ENCODE measurements around the gene TSTD2. TPM values are rescaled to one million over a fixed set of nuclear protein-coding genes. Genes with fewer than 3 reads are reported as not detected.

The TSTD2 gene
- total RNA-seq, 2 donors from 2014 or later = 16.9 to 18.6 TPM

DNA sequence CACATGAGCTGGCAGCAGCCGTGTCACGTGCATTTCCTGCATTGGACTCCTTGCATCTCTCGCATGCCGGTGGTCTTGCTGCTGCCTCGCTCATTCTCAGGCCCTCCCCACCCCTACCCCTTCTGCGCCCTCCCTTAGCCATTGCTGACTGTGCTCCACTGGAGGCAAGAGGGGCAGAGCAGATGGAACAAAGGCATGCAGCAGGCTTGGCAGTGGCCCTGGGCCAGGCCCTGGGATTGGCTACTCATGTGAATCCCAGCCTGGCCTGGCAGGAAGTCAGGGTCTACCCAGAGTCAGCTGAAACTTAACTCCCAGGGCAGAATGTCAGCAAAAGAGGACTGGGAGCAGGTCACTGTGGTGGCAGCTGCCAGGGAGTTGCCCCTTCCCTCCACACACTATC, 62.3 kb downstream of the TSTD2 start:
- intact Hi-C loops (cut with DNase I) = no loop called here
- DNase-seq (ENCODE audit: low spot score) = no peak

GRCh38 chr9:97568461-97569275, 64.5 kb downstream of the TSTD2 start:
- DNase-seq (ENCODE audit: low spot score) = no peak
- intact Hi-C loops (cut with DNase I) = loop anchor here in 1 of 2 donors (10.0 kb wide), 1 partner anchor 64 kb away; the partner anchor contains the start of gene TMOD1

- DNase-seq (ENCODE audit: low spot score) = no peak
Observed at GRCh38 chr9:97567894-97568202, 65.3 kb downstream of the TSTD2 start.

GRCh38 chr9:97567182-97567893, 65.8 kb downstream of the TSTD2 start:
- peak; percentile 59 for DNase-seq (ENCODE audit: low spot score)
- intact Hi-C loops (cut with DNase I) = loop anchor here in 1 of 2 donors (10.0 kb wide), 1 partner anchor 63 kb away; the partner anchor contains the start of gene TMOD1

More at GRCh38 chr9:97567894-97568202, 65.3 kb downstream of the TSTD2 start:
- intact Hi-C loops (cut with DNase I) = loop anchor here in 1 of 2 donors (10.0 kb wide), 1 partner anchor 63 kb away; the partner anchor contains the start of gene TMOD1

- DNase-seq (ENCODE audit: low spot score) = no peak
- intact Hi-C loops (cut with DNase I) = loop anchor here in 1 of 2 donors (10.0 kb wide), 1 partner anchor 60 kb away; the partner anchor contains the start of gene TMOD1
Observed at GRCh38 chr9:97565262-97565661, 67.9 kb downstream of the TSTD2 start.

GRCh38 chr9:97564291-97565175, 68.6 kb downstream of the TSTD2 start:
- intact Hi-C loops (cut with DNase I) = loop anchor here in 1 of 2 donors (10.0 kb wide), 1 partner anchor 60 kb away; the partner anchor contains the start of gene TMOD1
- peak; percentile 82 for DNase-seq (ENCODE audit: low spot score)

DNA sequence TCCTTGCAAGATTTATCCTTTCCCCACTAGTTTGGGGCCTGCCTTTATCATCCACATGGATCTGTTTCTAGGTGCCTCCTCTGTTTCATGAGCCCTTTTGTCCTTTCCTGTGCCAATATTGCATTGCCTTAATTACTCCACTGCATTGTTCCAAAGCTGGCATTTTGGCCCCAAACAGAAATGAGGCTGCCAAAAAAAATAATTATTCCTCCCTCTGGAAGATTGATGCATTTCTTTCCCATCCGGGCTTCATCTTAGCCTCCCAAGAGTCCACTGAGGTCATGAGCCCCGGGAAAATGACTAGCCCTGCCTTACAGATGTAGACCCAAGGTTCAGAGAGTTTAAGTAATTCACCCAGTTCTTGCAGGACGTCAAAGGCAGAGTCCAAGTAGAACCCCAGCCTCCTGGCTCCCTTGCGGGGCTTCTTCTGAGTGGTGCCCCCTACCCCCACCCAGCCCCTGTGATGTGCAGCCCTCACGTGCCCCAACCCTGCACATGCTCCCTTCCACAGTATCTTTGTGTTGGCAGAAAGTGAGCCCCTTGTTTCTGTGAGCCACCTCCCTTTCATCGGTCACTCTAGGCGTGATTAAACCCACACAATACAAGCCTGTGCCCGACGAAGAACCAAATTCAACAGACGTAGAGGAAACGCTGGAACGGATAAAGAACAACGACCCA, 69.6 kb downstream of the TSTD2 start:
- intact Hi-C loops (cut with DNase I) = loop anchor here in 1 of 2 donors (10.0 kb wide), 1 partner anchor 59 kb away; the partner anchor contains the start of gene TMOD1
- peak; percentile 44 for DNase-seq (ENCODE audit: low spot score)

DNA sequence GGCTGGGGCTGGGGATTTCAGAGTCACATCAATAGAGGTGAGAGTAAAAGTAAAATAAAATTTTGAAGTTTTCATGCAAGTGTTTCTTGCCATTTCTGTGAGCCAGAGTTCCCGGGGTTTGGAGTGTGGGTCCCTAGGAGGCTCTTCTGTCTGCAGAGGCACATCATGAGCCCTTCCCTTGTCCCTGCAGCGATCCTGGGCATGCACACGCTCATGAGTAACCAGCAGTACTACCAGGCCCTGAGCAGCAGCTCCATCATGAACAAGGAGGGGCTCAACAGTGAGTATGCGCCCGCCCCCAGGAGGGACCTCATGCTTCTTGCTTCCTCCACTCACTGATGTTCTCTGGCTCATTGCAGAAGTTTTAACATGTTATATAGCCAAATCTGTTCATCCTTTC, 70.6 kb downstream of the TSTD2 start:
- DNase-seq (ENCODE audit: low spot score) = peak; percentile 85

GRCh38 chr9:97561501-97561900, 71.7 kb downstream of the TSTD2 start:
- intact Hi-C loops (cut with DNase I) = loop anchor here in 1 of 2 donors (10.0 kb wide), 1 partner anchor 57 kb away; the partner anchor contains the start of gene TMOD1
- peak; percentile 31 for DNase-seq (ENCODE audit: low spot score)

More for the DNA sequence above, 70.6 kb downstream of the TSTD2 start:
- intact Hi-C loops (cut with DNase I) = loop anchor here in 1 of 2 donors (10.0 kb wide), 1 partner anchor 58 kb away; the partner anchor contains the start of gene TMOD1

DNA sequence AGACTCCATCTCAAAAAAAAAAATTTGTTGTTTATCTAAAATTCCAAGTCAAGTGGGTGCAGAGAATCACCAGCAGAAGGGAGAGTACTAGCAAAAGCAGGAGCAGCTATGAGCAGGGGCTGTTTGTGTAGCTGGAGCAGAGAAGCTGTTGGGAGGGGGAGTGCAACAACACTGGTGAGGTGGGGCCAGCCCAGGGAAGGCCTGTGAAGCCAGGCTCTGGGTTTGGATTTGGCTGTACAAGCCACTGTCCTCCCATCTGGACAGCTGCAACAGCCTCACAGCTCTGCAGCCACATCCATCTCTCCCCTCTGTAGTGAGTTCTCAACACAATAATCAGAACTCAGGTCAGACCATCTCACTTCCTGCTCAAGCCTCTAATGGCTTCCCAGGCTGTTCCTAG, 72.3 kb downstream of the TSTD2 start:
- intact Hi-C loops (cut with DNase I) = loop anchor here in 1 of 2 donors (10.0 kb wide), 1 partner anchor 56 kb away; the partner anchor contains the start of gene TMOD1
- peak; percentile 48 for DNase-seq (ENCODE audit: low spot score)

DNA sequence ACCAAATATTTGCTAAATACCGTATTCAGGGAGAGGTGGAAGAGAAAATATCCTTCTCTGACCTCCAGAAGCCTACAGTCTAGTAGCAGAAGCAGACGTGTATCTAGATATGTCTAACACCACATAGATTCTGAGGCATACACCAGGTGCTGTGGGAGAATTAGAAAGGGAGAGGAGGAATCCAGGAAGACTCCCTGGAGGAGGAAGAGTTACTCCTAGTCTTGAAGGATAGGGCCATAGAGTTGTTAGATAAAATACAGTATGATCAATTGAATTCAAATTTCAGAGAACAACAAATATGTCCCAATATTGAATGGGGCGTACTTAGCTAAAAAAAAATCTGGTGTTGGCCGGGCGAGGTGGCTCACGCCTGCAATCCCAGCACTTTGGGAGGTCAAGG, 73.0 kb downstream of the TSTD2 start:
- no peak for DNase-seq (ENCODE audit: low spot score)
- intact Hi-C loops (cut with DNase I) = loop anchor here in 1 of 2 donors (10.0 kb wide), 1 partner anchor 55 kb away; the partner anchor contains the start of gene TMOD1

GRCh38 chr9:97559111-97559514, 74.1 kb downstream of the TSTD2 start:
- peak; percentile 57 for DNase-seq (ENCODE audit: low spot score)
- intact Hi-C loops (cut with DNase I) = no loop called here

DNA sequence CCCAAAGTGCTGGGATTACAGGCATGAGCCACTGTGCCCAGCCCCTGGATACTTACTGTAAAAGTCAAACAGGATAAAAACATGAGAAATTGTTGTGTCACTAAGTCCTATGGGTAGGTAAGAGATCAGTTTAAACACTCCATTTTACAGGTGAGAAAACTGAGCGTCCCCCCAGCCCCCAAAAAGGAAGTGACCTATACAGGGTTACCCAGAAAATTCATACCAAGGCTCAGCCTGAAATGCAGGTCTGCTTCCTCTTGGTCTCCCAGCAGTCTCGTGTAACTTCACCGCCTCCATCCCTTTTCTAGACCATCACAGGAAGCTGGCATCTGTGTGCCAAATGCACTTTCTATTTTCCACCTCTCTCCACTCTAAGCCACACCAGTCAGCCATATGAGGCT, 74.5 kb downstream of the TSTD2 start:
- no peak for DNase-seq (ENCODE audit: low spot score)
- intact Hi-C loops (cut with DNase I) = no loop called here

GRCh38 chr9:97557606-97558095, 75.5 kb downstream of the TSTD2 start:
- peak; percentile 88 for DNase-seq (ENCODE audit: low spot score)
- intact Hi-C loops (cut with DNase I) = no loop called here

DNA sequence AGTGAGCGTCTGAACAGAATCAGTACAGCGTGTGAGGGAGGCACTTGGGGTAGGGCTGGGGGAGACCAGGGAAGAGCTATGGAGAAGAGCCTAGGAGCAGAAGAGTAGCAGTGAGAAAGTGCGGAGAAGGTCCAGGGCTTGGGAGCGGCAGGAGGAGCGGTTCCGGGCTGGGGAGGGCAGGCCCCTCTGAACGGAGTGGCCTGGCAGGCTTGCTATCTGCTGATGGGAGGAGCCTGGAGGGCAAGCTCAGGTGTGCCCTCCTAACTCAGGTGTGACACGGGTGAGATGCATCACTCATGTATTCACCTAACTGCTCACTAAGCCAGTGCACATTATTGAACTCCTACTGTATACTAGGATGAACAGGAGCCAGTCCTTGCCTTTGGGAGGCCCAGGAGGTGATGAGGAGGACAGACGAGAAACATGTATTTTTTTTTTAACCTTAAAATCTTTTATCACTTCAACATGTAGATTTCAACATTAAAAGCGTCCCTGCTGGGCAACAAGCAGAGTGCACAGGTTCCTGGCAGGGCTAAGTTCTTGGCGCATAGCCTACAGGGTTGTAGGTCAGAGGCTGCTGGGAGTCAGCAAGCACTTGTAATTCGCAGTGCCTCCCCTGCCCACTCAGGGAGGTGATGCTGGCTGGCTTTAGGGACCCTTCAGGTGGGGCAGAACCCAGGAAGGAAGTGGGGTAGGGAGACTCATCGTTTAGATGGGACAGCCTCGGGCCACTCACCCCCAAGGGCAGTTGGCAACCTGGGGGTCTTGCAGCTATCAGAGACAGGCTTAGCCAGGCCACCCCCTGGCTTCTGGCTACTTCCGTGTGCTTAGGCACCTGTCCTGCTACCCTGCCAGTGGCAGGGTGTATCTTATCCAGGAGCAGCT, 76.2 kb downstream of the TSTD2 start:
- DNase-seq (ENCODE audit: low spot score) = no peak
- intact Hi-C loops (cut with DNase I) = no loop called here

GRCh38 chr9:97556036-97556720, 77.0 kb downstream of the TSTD2 start:
- intact Hi-C loops (cut with DNase I) = no loop called here
- no peak for DNase-seq (ENCODE audit: low spot score)

DNA sequence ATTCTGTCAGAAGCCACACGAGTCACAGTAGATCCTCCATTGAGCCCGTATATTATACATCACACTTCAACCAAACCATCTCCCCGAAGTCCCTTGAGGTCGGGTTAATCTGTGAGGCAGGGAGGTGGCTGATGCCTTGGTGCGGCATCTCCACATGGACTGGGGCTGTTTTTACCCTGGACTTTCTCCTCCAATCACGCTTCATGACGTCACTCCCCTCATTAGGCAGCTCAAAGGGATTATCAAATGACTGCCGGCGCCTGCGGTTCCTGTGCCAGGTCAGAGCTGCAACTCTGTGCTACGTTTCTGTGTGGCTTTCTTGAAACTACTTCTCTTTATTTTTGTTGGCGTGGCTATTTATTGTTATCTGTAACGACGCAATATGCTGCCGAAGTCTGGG, 78.0 kb downstream of the TSTD2 start:
- intact Hi-C loops (cut with DNase I) = no loop called here
- DNase-seq (ENCODE audit: low spot score) = peak; percentile 95
